ENCODE results near the gene TNFRSF17. TPM values are rescaled to one million over a fixed set of nuclear protein-coding genes. Genes with fewer than 3 reads are reported as not detected.

TNFRSF17 gene
- polyA plus RNA-seq, 10 donors, result 0.23 to 0.32 TPM; not detected in 8

- peak in 1 of 3 donors; percentile 53 for DNase-seq
Measured at GRCh38 chr16:12002447-12003006, 37.5 kb downstream of the TNFRSF17 start.

DNA sequence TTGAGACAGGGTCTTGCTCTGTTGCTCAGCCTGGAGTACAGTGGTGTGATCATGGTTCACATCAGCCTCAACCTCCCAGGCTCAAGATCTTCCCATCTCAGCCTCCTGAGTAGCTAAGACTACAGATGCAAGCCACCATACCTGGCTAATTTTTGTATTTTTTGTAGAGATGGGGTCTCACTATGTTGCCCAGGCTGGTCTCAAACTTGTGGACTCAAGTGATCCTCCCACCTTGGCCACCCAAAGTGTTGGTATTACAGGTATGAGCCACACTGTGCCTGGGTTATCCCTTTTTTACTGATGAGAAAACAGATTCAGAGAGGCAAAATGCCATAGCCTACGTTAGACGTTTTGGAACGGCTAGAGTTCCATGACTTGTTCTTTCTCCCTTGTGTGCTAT is 41.6 kb downstream of the TNFRSF17 start:
- no peak for DNase-seq

DNA sequence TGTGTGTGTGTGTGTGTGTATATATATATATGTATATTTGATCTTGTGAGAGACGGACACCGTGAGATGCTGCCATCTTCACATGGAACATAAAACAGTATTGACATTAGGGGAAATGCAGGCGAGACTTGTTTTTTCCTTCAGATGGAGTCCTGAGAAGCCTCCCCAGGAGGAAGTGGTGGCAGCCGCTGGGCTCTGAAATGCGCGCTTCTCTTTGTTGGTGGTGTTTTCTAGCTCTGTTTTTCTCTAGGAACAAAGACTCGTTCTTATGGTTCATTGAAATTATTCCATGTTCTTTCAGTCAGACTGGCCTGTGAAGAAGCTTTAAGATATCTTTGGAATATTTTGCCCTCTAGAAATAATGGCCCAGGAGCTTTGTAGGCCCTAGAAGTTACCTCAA is 44.5 kb downstream of the TNFRSF17 start:
- DNase-seq, result no peak

DNA sequence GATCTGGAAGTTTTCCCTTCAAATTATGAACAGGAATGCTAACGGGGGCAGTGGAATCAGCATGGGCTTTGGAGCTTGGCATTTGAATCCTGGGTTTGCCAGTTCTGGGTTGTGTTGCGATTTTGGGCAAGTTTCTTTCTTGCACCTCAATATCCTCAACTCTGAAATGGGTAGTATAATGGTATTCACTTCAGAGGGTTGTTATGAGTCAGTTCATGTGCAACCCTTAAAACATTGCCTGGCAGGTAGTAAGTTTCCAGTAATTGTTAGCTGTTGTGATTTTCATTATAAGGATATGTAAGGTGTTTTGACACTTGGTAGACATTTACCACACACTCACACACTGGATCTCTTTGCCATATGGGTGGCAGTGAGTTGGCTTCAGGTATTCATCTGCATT is 44.9 kb downstream of the TNFRSF17 start:
- DNase-seq, result no peak

DNA sequence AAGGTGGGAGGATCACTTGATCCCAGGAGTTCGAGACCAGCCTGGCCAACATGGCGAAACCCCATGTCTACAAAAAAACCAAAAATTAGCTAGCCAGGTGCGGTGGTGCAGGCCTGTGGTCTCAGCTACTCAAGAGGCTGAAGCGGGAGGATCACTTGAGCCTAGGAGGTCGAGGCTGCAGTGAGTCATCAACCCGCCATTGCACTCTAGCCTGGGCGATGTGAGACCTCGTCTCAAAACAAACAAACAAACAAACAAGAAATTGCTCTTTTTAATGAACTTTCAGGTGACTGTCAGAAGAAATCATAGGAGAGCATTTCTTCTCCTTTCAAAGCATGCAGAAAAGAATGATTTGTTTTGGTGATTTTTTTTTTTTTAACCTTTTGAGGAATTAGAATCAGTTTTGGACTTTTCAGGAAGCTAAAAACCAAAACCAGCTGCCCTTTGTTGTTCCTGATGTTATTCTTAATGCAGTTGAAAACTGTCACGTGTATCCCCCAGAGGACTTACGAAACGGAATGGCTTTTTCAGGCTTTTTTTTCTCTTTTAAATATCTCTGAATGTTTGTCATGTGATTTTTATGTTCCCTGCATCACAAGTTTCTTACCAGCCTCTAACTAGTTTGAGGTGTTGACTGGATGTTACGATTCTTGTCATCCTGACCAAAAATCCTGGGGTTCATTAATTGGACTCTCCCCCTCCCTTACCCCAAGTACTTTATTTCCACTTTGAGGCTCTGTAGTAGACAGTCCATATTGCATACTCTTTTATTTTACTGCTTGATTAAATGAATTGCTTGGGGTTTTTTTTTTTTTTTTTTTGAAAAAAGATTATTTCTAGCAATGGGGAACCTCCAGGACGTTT is 45.6 kb downstream of the TNFRSF17 start:
- DNase-seq, result peak in 2 of 3 donors; percentile 30 to 56

- DNase-seq, result no peak
Measured at GRCh38 chr16:12011565-12011964, 46.6 kb downstream of the TNFRSF17 start.

DNA sequence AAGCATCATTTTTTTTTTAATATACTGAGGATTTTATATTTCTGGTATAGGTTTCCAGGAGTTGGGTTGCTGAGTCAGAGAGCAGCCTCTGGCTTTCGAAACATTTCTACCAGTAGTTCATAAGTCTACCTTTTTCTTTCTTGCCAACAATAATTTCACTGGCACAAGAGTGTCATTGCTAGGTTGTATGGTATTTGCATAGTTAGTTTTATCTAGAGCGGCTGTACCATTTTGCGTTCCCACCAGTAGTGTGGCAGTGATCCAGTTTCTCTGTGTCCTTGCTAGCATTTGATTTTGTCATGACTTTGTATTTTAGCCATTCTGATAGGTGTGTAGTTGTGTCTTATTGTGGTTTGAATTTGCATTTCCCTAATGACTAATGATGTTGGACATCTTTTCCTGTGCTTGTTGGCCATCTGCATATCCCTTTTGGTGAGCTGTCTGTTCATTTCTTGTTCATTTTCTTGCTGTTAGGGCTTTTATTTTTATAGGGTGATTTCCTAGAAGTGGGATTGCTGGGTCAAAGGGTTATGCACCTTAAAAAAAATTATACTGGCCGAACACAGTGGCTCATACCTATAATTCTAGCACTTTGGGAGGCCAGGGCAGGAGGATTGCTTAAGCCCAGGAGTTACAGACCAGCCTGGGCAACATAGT is 51.4 kb downstream of the TNFRSF17 start:
- DNase-seq, result no peak

- DNase-seq, result peak in 1 of 3 donors; percentile 53
Measured at GRCh38 chr16:12017558-12017957, 52.5 kb downstream of the TNFRSF17 start.

Other genes with a start within 250 kb of the TNFRSF17 start
- gene TXNDC11, start 222.4 kb upstream of the TNFRSF17 start, polyA plus RNA-seq (ENCODE audit: insufficient read length in 10 of 10), result 10 to 100 TPM; 16.8 to 24.6 (median 21.1) TPM
- 10 to 100 TPM; 31.6 to 73.4 (median 46.3) TPM for gene ZC3H7A, start 168.0 kb upstream of the TNFRSF17 start, polyA plus RNA-seq (ENCODE audit: insufficient read length in 10 of 10)
- 100 to 1,000 TPM; 264 to 377 (median 306) TPM for gene RSL1D1, start 113.7 kb upstream of the TNFRSF17 start, polyA plus RNA-seq (ENCODE audit: insufficient read length in 10 of 10)
- gene GSPT1, start 49.3 kb upstream of the TNFRSF17 start, polyA plus RNA-seq (ENCODE audit: insufficient read length in 10 of 10), result 100 to 1,000 TPM in 1 of 10 donors, 10 to 100 TPM in 9; 75.5 to 113 (median 88.2) TPM
- 1 to 10 TPM in 9 of 10 donors, under 1 TPM in 1; 0.19 to 5.8 (median 3.1) TPM for gene NPIPB2, start 23.2 kb upstream of the TNFRSF17 start, polyA plus RNA-seq (ENCODE audit: insufficient read length in 10 of 10)
- gene SNX29, start 11.5 kb downstream of the TNFRSF17 start, polyA plus RNA-seq (ENCODE audit: insufficient read length in 10 of 10), result 10 to 100 TPM in 1 of 10 donors, 1 to 10 TPM in 9; 6.5 to 10.2 (median 8.4) TPM

All from muscle of back (tissue), 11 donors.